HG02943 (cell line): Measurements from ENCODE around the gene DTNB.

Experiments
- ATAC-seq: cut with Tn5 transposase; IDR thresholded peaks from one replicate; pipeline ENCODE4 v1.9.1; 2021; ENCODE audit warnings: mild to moderate bottlenecking, low read depth, moderate library complexity; ENCODE audit not compliant: unreplicated experiment

DTNB gene

GRCh38 chr2:25375989-25376545 lies 297.3 kb downstream of the DTNB start:
- no peak for ATAC-seq

GRCh38 chr2:25375371-25375988 lies 297.9 kb downstream of the DTNB start:
- no peak for ATAC-seq

GRCh38 chr2:25374827-25375226 lies 298.6 kb downstream of the DTNB start:
- no peak for ATAC-seq

GRCh38 chr2:25374411-25374810 lies 299.0 kb downstream of the DTNB start:
- no peak for ATAC-seq

- no peak for ATAC-seq
These were observed 300.0 kb downstream of the DTNB start for GRCh38 chr2:25373269-25373981.

- no peak for ATAC-seq
These were observed 300.7 kb downstream of the DTNB start for GRCh38 chr2:25372405-25373268.

GRCh38 chr2:25371253-25372241 lies 301.8 kb downstream of the DTNB start:
- ATAC-seq: no peak

GRCh38 chr2:25369876-25370275 lies 303.5 kb downstream of the DTNB start:
- ATAC-seq: no peak

- ATAC-seq: no peak
These were observed 303.9 kb downstream of the DTNB start for GRCh38 chr2:25369439-25369838.

GRCh38 chr2:25368660-25369059 lies 304.7 kb downstream of the DTNB start:
- no peak for ATAC-seq

- ATAC-seq: no peak
These were observed 306.1 kb downstream of the DTNB start for GRCh38 chr2:25367296-25367695.

- ATAC-seq: no peak
These were observed 306.7 kb downstream of the DTNB start for GRCh38 chr2:25366629-25367028.

GRCh38 chr2:25365241-25365640 lies 308.1 kb downstream of the DTNB start:
- ATAC-seq: no peak

- no peak for ATAC-seq
These were observed 309.6 kb downstream of the DTNB start for GRCh38 chr2:25363733-25364132.

GRCh38 chr2:25362434-25363145 lies 310.8 kb downstream of the DTNB start:
- peak; percentile 52 for ATAC-seq

- ATAC-seq: peak; percentile 81
These were observed 311.3 kb downstream of the DTNB start for GRCh38 chr2:25362049-25362433.

- ATAC-seq: no peak
These were observed 311.9 kb downstream of the DTNB start for GRCh38 chr2:25361261-25362048.

- no peak for ATAC-seq
These were observed 314.5 kb downstream of the DTNB start for GRCh38 chr2:25358836-25359235.
